Measurements from ENCODE around the gene GABRR1. TPM values are rescaled to one million over a fixed set of nuclear protein-coding genes. Genes with fewer than 3 reads are reported as not detected.

Gene GABRR1
- total and polyA plus RNA-seq, 2 of the 13 experiments (the other 11 are each of a cell fraction or from before 2014, with no cell fraction given) = not detected

DNA sequence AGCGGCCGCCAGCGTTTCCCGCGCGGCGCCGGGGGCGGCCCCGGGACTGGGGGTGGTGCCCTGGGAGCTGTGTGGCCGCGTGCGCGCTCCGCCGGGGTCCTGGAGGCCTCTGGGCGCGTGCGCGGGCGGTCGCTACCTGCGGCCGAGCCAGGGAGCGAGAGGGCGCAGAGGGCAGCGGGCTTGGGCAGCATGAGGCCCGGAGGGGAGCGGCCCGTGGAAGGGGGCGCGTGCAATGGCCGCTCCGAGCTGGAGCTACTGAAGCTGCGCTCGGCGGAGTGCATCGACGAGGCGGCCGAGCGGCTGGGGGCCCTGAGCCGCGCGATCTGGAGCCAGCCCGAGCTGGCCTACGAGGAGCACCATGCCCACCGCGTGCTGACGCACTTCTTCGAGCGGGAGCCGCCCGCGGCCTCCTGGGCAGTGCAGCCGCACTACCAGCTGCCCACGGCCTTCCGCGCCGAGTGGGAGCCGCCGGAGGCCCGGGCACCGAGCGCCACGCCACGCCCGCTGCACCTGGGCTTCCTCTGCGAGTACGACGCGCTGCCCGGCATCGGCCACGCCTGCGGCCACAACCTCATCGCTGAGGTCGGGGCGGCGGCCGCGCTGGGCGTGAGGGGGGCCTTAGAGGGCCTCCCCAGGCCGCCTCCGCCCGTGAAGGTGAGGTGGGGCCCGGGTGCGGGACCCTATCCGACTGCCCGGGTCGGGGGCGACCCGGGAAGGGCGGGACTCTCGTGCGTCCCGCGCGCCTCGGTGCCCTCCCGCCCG lies 71.0 kb downstream of the GABRR1 start, which contains the start of gene PM20D2 (continued):
- TF ChIP-seq, protein P1, sequence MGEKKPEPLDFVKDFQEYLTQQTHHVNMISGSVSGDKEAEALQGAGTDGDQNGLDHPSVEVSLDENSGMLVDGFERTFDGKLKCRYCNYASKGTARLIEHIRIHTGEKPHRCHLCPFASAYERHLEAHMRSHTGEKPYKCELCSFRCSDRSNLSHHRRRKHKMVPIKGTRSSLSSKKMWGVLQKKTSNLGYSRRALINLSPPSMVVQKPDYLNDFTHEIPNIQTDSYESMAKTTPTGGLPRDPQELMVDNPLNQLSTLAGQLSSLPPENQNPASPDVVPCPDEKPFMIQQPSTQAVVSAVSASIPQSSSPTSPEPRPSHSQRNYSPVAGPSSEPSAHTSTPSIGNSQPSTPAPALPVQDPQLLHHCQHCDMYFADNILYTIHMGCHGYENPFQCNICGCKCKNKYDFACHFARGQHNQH (CRISPR knock-in tag; IDR thresholded peaks at IDR 0.05) = no peak; the same call in 1 of the 2 replicates
- TF ChIP-seq U2AF2 (IDR thresholded peaks at IDR 0.05; ENCODE audit: low read depth, low read length) (no peak), HNF4G (IDR thresholded peaks at IDR 0.05; ENCODE audit: borderline replicate concordance, low read depth, low read length) (no peak; the same call in 1 of the 2 replicates), HNF4G (CRISPR knock-in tag; IDR thresholded peaks at IDR 0.05; ENCODE audit: borderline replicate concordance, low read depth) (peak; percentile 65; the same call in 1 of the 2 replicates), ZNF33A (CRISPR knock-in tag; IDR thresholded peaks at IDR 0.05; ENCODE audit: borderline replicate concordance) (no peak), SMYD3 (CRISPR knock-in tag; IDR thresholded peaks at IDR 0.05) (peak; percentile 49; the same call in 1 of the 2 replicates), DMAP1 (CRISPR knock-in tag; IDR thresholded peaks at IDR 0.05) (peak; percentile 83), ZNF607 (CRISPR knock-in tag; IDR thresholded peaks at IDR 0.05; ENCODE audit: borderline replicate concordance) (peak; percentile 87), CBFB (CRISPR knock-in tag; IDR thresholded peaks at IDR 0.05) (peak; percentile 75), DNMT3B (CRISPR knock-in tag; conservative IDR thresholded peaks at IDR 0.05) (no peak), ZNF563 (CRISPR knock-in tag; IDR thresholded peaks at IDR 0.05) (peak; percentile 95), KAT8 (CRISPR knock-in tag; IDR thresholded peaks at IDR 0.05) (0 out of 2 replicates have a peak, but pooled peaks have one; percentile 47), ZNF850 (CRISPR knock-in tag; conservative IDR thresholded peaks at IDR 0.05) (no peak), EHMT2 (IDR thresholded peaks at IDR 0.05; ENCODE audit: borderline replicate concordance, low read depth, low read length) (no peak), YEATS2 (CRISPR knock-in tag; IDR thresholded peaks at IDR 0.05; ENCODE audit: borderline replicate concordance) (no peak), SP2 (CRISPR knock-in tag; IDR thresholded peaks at IDR 0.05) (no peak)
- TF ChIP-seq, protein P2, sequence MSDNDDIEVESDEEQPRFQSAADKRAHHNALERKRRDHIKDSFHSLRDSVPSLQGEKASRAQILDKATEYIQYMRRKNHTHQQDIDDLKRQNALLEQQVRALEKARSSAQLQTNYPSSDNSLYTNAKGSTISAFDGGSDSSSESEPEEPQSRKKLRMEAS (IDR thresholded peaks at IDR 0.05) = peak; percentile 92
- TF ChIP-seq, protein P3, sequence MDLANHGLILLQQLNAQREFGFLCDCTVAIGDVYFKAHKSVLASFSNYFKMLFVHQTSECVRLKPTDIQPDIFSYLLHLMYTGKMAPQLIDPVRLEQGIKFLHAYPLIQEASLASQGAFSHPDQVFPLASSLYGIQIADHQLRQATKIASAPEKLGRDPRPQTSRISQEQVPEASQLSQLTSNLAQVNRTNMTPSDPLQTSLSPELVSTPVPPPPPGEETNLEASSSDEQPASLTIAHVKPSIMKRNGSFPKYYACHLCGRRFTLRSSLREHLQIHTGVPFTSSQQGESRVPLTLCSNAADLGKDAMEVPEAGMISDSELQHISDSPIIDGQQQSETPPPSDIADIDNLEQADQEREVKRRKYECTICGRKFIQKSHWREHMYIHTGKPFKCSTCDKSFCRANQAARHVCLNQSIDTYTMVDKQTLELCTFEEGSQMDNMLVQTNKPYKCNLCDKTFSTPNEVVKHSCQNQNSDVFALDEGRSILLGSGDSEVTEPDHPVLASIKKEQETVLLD (CRISPR knock-in tag; IDR thresholded peaks at IDR 0.05; ENCODE audit: low read depth) = peak; percentile 45; the same call in 1 of the 2 replicates
- TF ChIP-seq, protein P4, sequence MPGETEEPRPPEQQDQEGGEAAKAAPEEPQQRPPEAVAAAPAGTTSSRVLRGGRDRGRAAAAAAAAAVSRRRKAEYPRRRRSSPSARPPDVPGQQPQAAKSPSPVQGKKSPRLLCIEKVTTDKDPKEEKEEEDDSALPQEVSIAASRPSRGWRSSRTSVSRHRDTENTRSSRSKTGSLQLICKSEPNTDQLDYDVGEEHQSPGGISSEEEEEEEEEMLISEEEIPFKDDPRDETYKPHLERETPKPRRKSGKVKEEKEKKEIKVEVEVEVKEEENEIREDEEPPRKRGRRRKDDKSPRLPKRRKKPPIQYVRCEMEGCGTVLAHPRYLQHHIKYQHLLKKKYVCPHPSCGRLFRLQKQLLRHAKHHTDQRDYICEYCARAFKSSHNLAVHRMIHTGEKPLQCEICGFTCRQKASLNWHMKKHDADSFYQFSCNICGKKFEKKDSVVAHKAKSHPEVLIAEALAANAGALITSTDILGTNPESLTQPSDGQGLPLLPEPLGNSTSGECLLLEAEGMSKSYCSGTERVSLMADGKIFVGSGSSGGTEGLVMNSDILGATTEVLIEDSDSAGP (CRISPR knock-in tag; IDR thresholded peaks at IDR 0.05; ENCODE audit: borderline replicate concordance) = peak; percentile 92
- TF ChIP-seq, protein P5, sequence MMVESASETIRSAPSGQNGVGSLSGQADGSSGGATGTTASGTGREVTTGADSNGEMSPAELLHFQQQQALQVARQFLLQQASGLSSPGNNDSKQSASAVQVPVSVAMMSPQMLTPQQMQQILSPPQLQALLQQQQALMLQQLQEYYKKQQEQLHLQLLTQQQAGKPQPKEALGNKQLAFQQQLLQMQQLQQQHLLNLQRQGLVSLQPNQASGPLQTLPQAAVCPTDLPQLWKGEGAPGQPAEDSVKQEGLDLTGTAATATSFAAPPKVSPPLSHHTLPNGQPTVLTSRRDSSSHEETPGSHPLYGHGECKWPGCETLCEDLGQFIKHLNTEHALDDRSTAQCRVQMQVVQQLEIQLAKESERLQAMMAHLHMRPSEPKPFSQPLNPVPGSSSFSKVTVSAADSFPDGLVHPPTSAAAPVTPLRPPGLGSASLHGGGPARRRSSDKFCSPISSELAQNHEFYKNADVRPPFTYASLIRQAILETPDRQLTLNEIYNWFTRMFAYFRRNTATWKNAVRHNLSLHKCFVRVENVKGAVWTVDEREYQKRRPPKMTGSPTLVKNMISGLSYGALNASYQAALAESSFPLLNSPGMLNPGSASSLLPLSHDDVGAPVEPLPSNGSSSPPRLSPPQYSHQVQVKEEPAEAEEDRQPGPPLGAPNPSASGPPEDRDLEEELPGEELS (CRISPR knock-in tag; IDR thresholded peaks at IDR 0.05) = no peak
